CD4-positive, CD25-positive, alpha-beta regulatory T cell (primary cell): ENCODE measurements around the gene PPM1H. TPM values are rescaled to one million over a fixed set of nuclear protein-coding genes. Genes with fewer than 3 reads are reported as not detected.

Experiments used
- ATAC-seq, 2 donors: fragments of 150-1000 bp; cut with Tn5 transposase; one replicate each; pipeline ENCODE4 v1.10.0; 2021; ENCODE audit warnings: low read depth in 2 of 2, moderate number of reproducible peaks in 2 of 2, moderate library complexity in 1 of 2
- DNase-seq, 3 donors: peaks; one replicate each; pipeline versions ENCODE4 v3.0.0 to v3.0.0-alpha.2; 2012 to 2022; ENCODE audit warnings: mixed read lengths in 1 of 3
- H3K27ac ChIP-seq: one replicate; pipeline ENCODE4 v1.7.0; 2013; ENCODE audit warnings: mild to moderate bottlenecking, low read length; ENCODE audit not compliant: insufficient read depth, poor library complexity, severe bottlenecking
- H3K27me3 ChIP-seq: one replicate; pipeline ENCODE4 v1.7.0; 2013; ENCODE audit warnings: low read length; ENCODE audit not compliant: control insufficient read depth, insufficient read depth
- H3K36me3 ChIP-seq: one replicate; pipeline ENCODE4 v1.7.0; 2013; ENCODE audit warnings: mild to moderate bottlenecking, low read length, moderate library complexity; ENCODE audit not compliant: control insufficient read depth, insufficient read depth
- H3K4me1 ChIP-seq: 2 replicates; pipeline ENCODE4 v1.7.0; 2013; ENCODE audit warnings: mild to moderate bottlenecking, low read length; ENCODE audit not compliant: insufficient read depth, control insufficient read depth, poor library complexity, severe bottlenecking
- H3K4me3 ChIP-seq: one replicate; pipeline ENCODE4 v1.7.0; 2013; ENCODE audit warnings: low read depth, mild to moderate bottlenecking, low read length, moderate library complexity
- H3K9me3 ChIP-seq, 2 experiments: 1 replicate in 1 of 2; 2 replicates in 1 of 2; pipeline ENCODE4 v1.7.0; 2013; ENCODE audit warnings: low read length in 2 of 2, mild to moderate bottlenecking in 1 of 2, moderate library complexity in 1 of 2; ENCODE audit not compliant: control insufficient read depth in 2 of 2
- H3K27ac Mint-ChIP-seq, 3 donors: one replicate each; pipeline ENCODE4 v1.8.0; 2020 to 2022; ENCODE audit warnings: mild to moderate bottlenecking in 3 of 3, mixed read lengths in 3 of 3, moderate library complexity in 2 of 3
- H3K27me3 Mint-ChIP-seq: one replicate; pipeline ENCODE4 v1.8.0; 2022; ENCODE audit warnings: mild to moderate bottlenecking, mixed read lengths
- H3K36me3 Mint-ChIP-seq: one replicate; pipeline ENCODE4 v1.8.0; 2020; ENCODE audit warnings: mixed read lengths
- H3K4me1 Mint-ChIP-seq, 4 donors: one replicate each; pipeline ENCODE4 v1.8.0; 2020 to 2022; ENCODE audit warnings: mixed read lengths in 4 of 4, mild to moderate bottlenecking in 1 of 4
- H3K4me3 Mint-ChIP-seq, 4 donors: one replicate each; pipeline ENCODE4 v1.8.0; 2020 to 2022; ENCODE audit warnings: mild to moderate bottlenecking in 4 of 4, mixed read lengths in 4 of 4, moderate library complexity in 3 of 4
- H3K9me3 Mint-ChIP-seq, 7 donors: one replicate each; pipeline ENCODE4 v1.8.0; 2020 to 2022; ENCODE audit warnings: mixed read lengths in 7 of 7, mild to moderate bottlenecking in 3 of 7, moderate library complexity in 2 of 7
- polyA plus RNA-seq, 4 donors: library from polyadenylated mRNA; unstranded; fragments of 300-500 nt; fragmentation: Illumina TruSeq; gene quantifications; one replicate each; pipeline ENCODE4 v1.2.3, GENCODE V29; 2021
- total RNA-seq: library from RNA; stranded (reverse); gene quantifications from one replicate; pipeline ENCODE4 v1.2.3, GENCODE V29; 2022

PPM1H gene
- total and polyA plus RNA-seq, 5 donors from 2014 or later: 0.03 to 0.99 TPM; not detected in 3

GRCh38 chr12:62865065-62865464 lies 69.9 kb downstream of the PPM1H start:
- H3K36me3 Mint-ChIP-seq: no peaks in the 10 kb centered on the region
- H3K4me3 ChIP-seq: no peak overlapping the region
- H3K36me3 ChIP-seq: no peaks in the 10 kb centered on the region
- H3K27ac Mint-ChIP-seq: no peak overlapping the region
- no peaks in the 10 kb centered on the region for H3K9me3 ChIP-seq
- ATAC-seq (no peak), DNase-seq (no peak)
- H3K9me3 Mint-ChIP-seq: no peaks in the 10 kb centered on the region
- peaks cover 5% of the 10 kb centered on the region for H3K27me3 ChIP-seq
- H3K4me3 Mint-ChIP-seq: no peak overlapping the region
- peaks cover 13% of the 10 kb centered on the region for H3K27me3 Mint-ChIP-seq
- H3K4me1 Mint-ChIP-seq: no peaks in the 10 kb centered on the region
- no peak overlapping the region for H3K27ac ChIP-seq
- H3K4me1 ChIP-seq: no peaks in the 10 kb centered on the region

DNA sequence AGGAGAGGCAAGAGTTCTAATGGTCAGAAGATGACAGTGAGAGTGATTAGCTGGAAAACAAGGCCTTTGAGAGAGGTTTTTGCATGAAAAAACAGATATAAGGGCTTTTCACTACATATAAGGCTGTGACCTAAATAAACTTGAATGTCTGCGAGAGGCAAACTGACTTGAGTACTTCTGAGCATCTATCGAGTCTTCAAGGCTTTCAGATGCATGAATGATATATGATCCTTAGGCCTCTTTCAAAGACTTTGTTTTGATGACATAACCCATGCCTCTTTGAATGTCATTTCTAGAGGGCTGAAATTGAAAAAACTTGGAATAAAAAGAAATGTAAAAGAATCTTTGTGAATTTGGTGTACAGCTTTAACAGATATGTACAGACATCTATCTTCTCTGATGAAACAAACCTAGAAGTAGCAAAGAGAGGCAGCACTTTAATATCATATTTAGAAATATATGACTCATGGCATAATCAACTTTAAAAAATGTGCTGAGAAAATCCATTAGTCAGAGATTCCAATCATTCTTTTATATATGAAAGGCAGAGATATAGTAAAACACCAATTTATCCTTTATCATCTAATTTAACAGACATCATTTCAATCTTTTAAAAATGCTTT lies 72.6 kb downstream of the PPM1H start:
- no peak for DNase-seq
- no peaks in the 10 kb centered on the region for H3K36me3 ChIP-seq
- peaks cover 5% of the 10 kb centered on the region for H3K27me3 ChIP-seq
- no peaks in the 10 kb centered on the region for H3K9me3 ChIP-seq
- peaks cover 0 to 3% (median 0%) of the 10 kb centered on the region in 7 donors for H3K9me3 Mint-ChIP-seq
- no peak overlapping the region for H3K27ac Mint-ChIP-seq
- peaks cover 19% of the 10 kb centered on the region for H3K27me3 Mint-ChIP-seq
- no peak overlapping the region for H3K4me3 ChIP-seq
- no peak for ATAC-seq
- H3K4me1 Mint-ChIP-seq: no peaks in the 10 kb centered on the region
- H3K27ac ChIP-seq: no peak overlapping the region
- no peaks in the 10 kb centered on the region for H3K36me3 Mint-ChIP-seq
- H3K4me3 Mint-ChIP-seq: no peak overlapping the region
- H3K4me1 ChIP-seq: no peaks in the 10 kb centered on the region

- no peak for ATAC-seq
Measured at GRCh38 chr12:62861586-62861985, 73.4 kb downstream of the PPM1H start.

DNA sequence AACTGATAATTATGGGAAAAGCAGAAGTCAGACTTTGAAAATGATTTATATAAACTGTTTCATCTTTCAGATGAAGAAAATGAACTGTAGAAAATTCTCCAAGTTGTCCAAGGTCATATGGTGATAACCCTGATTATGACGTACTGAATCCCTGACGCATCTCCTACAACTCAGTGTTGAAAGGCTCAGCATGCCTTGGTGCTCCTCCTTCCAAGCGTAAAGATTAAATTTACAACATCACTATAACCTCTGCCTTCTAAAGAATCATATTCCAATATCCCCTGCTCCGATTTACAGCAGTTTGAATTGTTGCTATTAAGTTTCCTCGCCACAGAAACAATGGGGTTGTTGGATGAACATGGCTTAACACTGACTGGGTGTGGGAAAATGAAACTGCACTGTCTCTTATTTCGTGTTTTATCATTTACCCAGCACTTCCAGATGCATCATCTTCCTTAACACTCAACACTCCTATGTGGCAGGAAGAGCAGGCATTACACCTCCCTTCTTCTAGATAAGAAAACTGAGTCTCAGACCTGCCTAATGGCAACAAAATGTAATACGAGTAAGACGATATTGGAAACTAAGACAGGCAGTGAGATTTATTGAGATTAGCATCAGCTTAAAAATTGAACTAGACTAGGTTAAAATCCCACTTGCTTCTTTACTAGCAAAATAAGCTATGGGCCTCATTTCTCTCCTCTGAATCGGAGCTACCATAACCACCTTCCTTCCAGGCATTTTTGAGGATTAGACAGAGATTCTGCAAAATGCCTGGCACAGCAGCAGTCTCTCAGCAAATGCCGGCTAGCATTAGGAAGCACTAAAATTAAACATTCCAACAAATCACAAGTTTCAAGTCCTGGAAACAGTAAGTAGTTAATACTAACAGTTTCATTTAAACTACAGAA lies 74.2 kb downstream of the PPM1H start:
- no peaks in the 10 kb centered on the region for H3K36me3 ChIP-seq
- H3K27ac ChIP-seq: no peak overlapping the region
- no peaks in the 10 kb centered on the region for H3K9me3 ChIP-seq
- H3K4me3 ChIP-seq: no peak overlapping the region
- Mint-ChIP-seq H3K4me1 (no peaks in the 10 kb centered on the region), H3K36me3 (no peaks in the 10 kb centered on the region), H3K27me3 (peaks cover 30% of the 10 kb centered on the region), H3K9me3 (peaks cover 0 to 3% (median 0%) of the 10 kb centered on the region in 7 donors), H3K4me3 (no peak overlapping the region), H3K27ac (no peak overlapping the region)
- H3K27me3 ChIP-seq: peaks cover 5% of the 10 kb centered on the region
- H3K4me1 ChIP-seq: no peaks in the 10 kb centered on the region
- ATAC-seq (no peak), DNase-seq (no peak)

More at GRCh38 chr12:62861586-62861985, 73.4 kb downstream of the PPM1H start:
- Histone ChIP-seq H3K4me3 (no peak overlapping the region), H3K27ac (no peak overlapping the region), H3K9me3 (no peaks in the 10 kb centered on the region), H3K27me3 (peaks cover 5% of the 10 kb centered on the region), H3K4me1 (no peaks in the 10 kb centered on the region), H3K36me3 (no peaks in the 10 kb centered on the region)
- no peak for DNase-seq
- no peaks in the 10 kb centered on the region for H3K4me1 Mint-ChIP-seq
- no peak overlapping the region for H3K4me3 Mint-ChIP-seq
- H3K27ac Mint-ChIP-seq: no peak overlapping the region
- H3K36me3 Mint-ChIP-seq: no peaks in the 10 kb centered on the region
- peaks cover 25% of the 10 kb centered on the region for H3K27me3 Mint-ChIP-seq
- H3K9me3 Mint-ChIP-seq: peaks cover 0 to 3% (median 0%) of the 10 kb centered on the region in 7 donors

DNA sequence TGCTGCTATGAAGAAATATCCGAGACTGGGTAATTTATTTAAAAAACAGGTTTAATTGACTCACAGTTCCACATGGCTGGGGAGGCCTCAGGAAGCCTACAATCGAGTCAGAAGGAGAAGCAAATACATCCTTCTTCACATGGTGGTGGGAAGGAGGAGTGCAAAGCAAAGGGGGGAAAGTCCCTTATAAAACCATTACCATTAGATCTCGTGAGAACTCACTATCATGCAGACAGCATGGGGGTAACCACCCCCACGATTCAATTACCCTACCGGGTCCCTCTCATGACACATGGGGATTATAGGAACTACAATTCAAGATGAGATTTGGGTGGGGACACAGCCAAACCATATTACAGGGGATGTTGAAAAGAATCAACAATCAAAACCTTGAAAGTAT lies 74.9 kb downstream of the PPM1H start:
- Histone ChIP-seq H3K4me3 (no peak overlapping the region), H3K27ac (no peak overlapping the region), H3K9me3 (no peaks in the 10 kb centered on the region), H3K4me1 (no peaks in the 10 kb centered on the region), H3K27me3 (peaks cover 5% of the 10 kb centered on the region), H3K36me3 (no peaks in the 10 kb centered on the region)
- DNase-seq: no peak
- Mint-ChIP-seq H3K36me3 (no peaks in the 10 kb centered on the region), H3K4me3 (no peak overlapping the region), H3K4me1 (no peaks in the 10 kb centered on the region), H3K27ac (no peak overlapping the region), H3K9me3 (peaks cover 0 to 3% (median 0%) of the 10 kb centered on the region in 7 donors), H3K27me3 (peaks cover 32% of the 10 kb centered on the region)
- ATAC-seq: no peak

DNA sequence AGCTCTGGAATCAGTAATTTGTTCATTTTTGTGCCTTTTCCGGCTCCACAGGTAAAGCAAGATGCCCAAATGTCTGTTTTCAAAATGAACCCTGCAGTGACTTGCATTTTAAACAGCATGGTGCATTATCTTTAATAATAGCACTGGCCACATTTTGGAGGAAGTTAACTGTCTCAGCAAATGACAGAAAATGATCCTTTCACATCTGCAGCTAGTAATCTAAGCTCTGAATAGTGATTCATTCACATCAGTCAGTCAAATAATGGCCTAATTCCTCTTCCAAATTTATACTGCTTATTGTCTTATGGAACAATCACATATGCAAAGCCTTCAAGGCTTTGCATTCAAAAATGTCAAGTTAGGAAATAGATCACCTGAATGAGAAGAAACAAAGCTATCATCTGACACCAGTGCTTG lies 75.6 kb downstream of the PPM1H start:
- Histone ChIP-seq H3K27ac (no peak overlapping the region), H3K27me3 (peaks cover 5% of the 10 kb centered on the region), H3K9me3 (no peaks in the 10 kb centered on the region), H3K4me1 (no peaks in the 10 kb centered on the region), H3K4me3 (no peak overlapping the region), H3K36me3 (no peaks in the 10 kb centered on the region)
- H3K4me1 Mint-ChIP-seq: no peaks in the 10 kb centered on the region
- peaks cover 0 to 3% (median 0%) of the 10 kb centered on the region in 7 donors for H3K9me3 Mint-ChIP-seq
- no peaks in the 10 kb centered on the region for H3K36me3 Mint-ChIP-seq
- no peak overlapping the region for H3K27ac Mint-ChIP-seq
- no peak for ATAC-seq
- H3K27me3 Mint-ChIP-seq: peaks cover 32% of the 10 kb centered on the region
- no peak for DNase-seq
- no peak overlapping the region for H3K4me3 Mint-ChIP-seq

DNA sequence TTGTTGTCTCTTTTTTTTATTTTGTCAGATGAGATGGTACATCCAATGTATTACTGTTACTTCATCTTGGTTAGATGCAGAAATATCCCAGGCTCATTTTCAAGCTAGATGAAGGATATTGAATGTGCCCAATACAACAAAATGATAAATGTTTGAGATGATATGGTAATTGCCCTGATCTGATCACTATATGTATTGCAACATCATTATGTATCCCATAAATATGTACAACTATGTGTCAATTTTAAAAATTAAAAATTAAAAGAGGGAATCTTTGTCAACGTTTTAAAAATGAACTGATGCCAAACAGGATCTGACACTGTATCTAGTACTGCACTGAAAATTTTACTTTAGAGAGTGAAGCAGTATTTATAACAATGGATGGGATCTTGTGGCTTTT lies 78.5 kb downstream of the PPM1H start:
- no peak overlapping the region for H3K4me3 Mint-ChIP-seq
- ATAC-seq (no peak), DNase-seq (no peak)
- no peaks in the 10 kb centered on the region for H3K4me1 Mint-ChIP-seq
- H3K9me3 Mint-ChIP-seq: peaks cover 0 to 3% (median 0%) of the 10 kb centered on the region in 7 donors
- peaks cover 25% of the 10 kb centered on the region for H3K27me3 Mint-ChIP-seq
- Histone ChIP-seq H3K27ac (no peak overlapping the region), H3K36me3 (no peaks in the 10 kb centered on the region), H3K4me3 (no peak overlapping the region), H3K9me3 (no peaks in the 10 kb centered on the region), H3K27me3 (no peaks in the 10 kb centered on the region), H3K4me1 (no peaks in the 10 kb centered on the region)
- no peak overlapping the region for H3K27ac Mint-ChIP-seq
- H3K36me3 Mint-ChIP-seq: no peaks in the 10 kb centered on the region
